Stomach (tissue), 9 donors: Measurements from ENCODE around the gene ANKRD22. TPM values are rescaled to one million over a fixed set of nuclear protein-coding genes. Genes with fewer than 3 reads are reported as not detected.

Source experiments
- DNase-seq, 2 donors: peaks; one replicate each; pipeline versions ENCODE4 v3.0.0 to v3.0.0-alpha.2; 2013 to 2019
- H3K27ac ChIP-seq, 5 donors: fragments of 200-600 bp in 4 of 5; sonication (generic) in 4 of 5; one replicate each; pipeline ENCODE4 v1.5.1; 2013 to 2019; ENCODE audit warnings: mild to moderate bottlenecking in 1 of 5, moderate library complexity in 1 of 5
- H3K27me3 ChIP-seq, 3 donors: fragments of 200-600 bp; sonication (generic); one replicate each; pipeline ENCODE4 v1.5.1; 2017 to 2019; ENCODE audit warnings: mixed run types in 1 of 3
- H3K36me3 ChIP-seq, 4 donors: fragments of 200-600 bp; sonication (generic); 1 replicate in 3 of 4; 2 replicates in 1 of 4; pipeline ENCODE4 v1.5.1; 2016 to 2019
- H3K4me1 ChIP-seq, 4 donors: fragments of 200-600 bp; sonication (generic); one replicate each; pipeline ENCODE4 v1.5.1; 2016 to 2019
- H3K4me3 ChIP-seq, 4 donors: fragments of 200-600 bp; sonication (generic) in 3 of 4; one replicate each; pipeline ENCODE4 v1.5.1; 2016 to 2019; ENCODE audit warnings: mild to moderate bottlenecking in 1 of 4
- H3K9me3 ChIP-seq, 4 donors: fragments of 200-600 bp; sonication (generic); one replicate each; pipeline ENCODE4 v1.5.1; 2016 to 2019
- CTCF ChIP-seq, 7 experiments: fragments of 450-650 bp in 4 of 7; fragments of 200-600 bp in 3 of 7; sonication (generic) in 3 of 7; IDR thresholded peaks; one replicate each; pipeline ENCODE4 v1.5.1; 2016 to 2019; ENCODE audit warnings: antibody characterized with exemption in 7 of 7, control low read depth in 2 of 7, mild to moderate bottlenecking in 1 of 7
- EP300 ChIP-seq: sonication (generic); formaldehyde crosslinking; IDR thresholded peaks from one replicate; pipeline ENCODE4 v1.6.1; 2017; ENCODE audit warnings: antibody characterized with exemption
- POLR2A ChIP-seq, 4 donors: fragments of 450-650 bp; IDR thresholded peaks; one replicate each; pipeline ENCODE4 v1.6.1; 2016; ENCODE audit warnings: antibody characterized with exemption in 4 of 4, control low read depth in 2 of 4, mild to moderate bottlenecking in 1 of 4, moderate library complexity in 1 of 4
- POLR2AphosphoS5 ChIP-seq, 3 donors: sonication (generic); formaldehyde crosslinking; IDR thresholded peaks; one replicate each; pipeline ENCODE4 v1.6.1; 2016; ENCODE audit warnings: antibody characterized with exemption in 3 of 3
- WGBS, 5 donors: extraction: QIAGEN DNeasy Blood & Tissue Kit in 3 of 5; methylation state at CpG; one replicate each; pipeline versions ENCODE4 v1.1.5 to v1.1.7; 2013 to 2018; 5-methylcytosine and 5-hydroxymethylcytosine counted together
- intact Hi-C: fragments of 100-400 bp; cut with DNase I; formaldehyde crosslinking; loops from one replicate; pipeline ENCODE4 v1.15.1; 2023; ENCODE audit warnings: low total_unique reads
- polyA plus RNA-seq, 3 donors: library from polyadenylated mRNA; stranded (reverse); fragments of 200-250 nt; gene quantifications; one replicate each; pipeline ENCODE4 v1.2.3, GENCODE V29; 2013
- total RNA-seq, 5 donors: library from RNA; depleted of rRNA; stranded (reverse); fragments of >200 nt; gene quantifications; one replicate each; pipeline versions ENCODE4 v1.1.0 to v1.2.3, GENCODE V29; 2014 to 2016
- donor health status: healthy with polysubstance abuse.
- donor health status: Bipolar disorder and iron deficiency.
- donor health status: healthy.

ANKRD22 gene
- total and polyA plus RNA-seq, 8 donors, result 6.4 to 63.9 (median 36.4) TPM

- H3K36me3 ChIP-seq, result peaks cover 0 to 5% (median 2%) of the 10 kb centered on the region in 4 donors
- intact Hi-C loops, result no loop called here
- peak in 1 of 2 donors; percentile 56 for DNase-seq
- H3K4me3 ChIP-seq, result no peak overlapping the region
- TF ChIP-seq POLR2A (IDR thresholded peaks at IDR 0.05) (no peak), POLR2AphosphoS5 (IDR thresholded peaks at IDR 0.05) (peak in 1 of 3 donors; percentile 36)
- peaks cover 4 to 67% (median 33%) of the 10 kb centered on the region in 4 donors for H3K4me1 ChIP-seq
- WGBS, 5 donors, result 22 to 38% (median 32%) methylated on average over 8 of the region's 8 CpGs
- H3K27me3 ChIP-seq, result no peaks in the 10 kb centered on the region
- H3K9me3 ChIP-seq, result no peaks in the 10 kb centered on the region
- H3K27ac ChIP-seq, result peak overlapping the region in 4 of 5 donors; percentile 60 to 77 (median 68)
These were observed 45.6 kb upstream of the ANKRD22 start for GRCh38 chr10:88896994-88897853.

DNA sequence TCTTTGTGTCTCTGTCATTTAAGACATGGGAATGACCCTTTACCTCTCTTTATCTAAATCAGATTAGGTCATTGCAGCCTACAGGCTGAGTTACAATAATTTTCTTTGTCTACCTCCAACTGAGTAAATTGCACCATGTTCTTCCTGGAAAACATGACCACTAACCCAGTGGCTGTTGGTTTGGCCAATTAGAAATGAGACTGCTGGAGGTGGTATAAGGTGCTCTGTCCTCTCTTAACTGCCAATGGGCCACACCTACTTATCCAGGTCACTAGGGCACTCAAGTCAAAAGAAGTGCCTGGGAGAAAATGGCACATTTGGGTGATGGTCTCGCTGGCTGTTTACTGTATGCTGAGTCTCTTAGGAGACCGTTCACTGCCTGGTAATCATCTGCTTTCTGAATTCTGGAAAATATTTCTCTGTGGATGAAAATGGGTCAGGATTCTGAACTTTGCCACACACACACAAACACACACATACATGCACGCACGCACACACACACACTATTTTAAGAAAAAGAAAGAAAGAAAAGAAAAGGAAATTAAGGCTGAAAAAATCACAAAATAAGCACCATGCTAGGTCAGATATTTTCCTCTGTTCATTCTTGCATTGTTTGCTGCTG is 44.8 kb upstream of the ANKRD22 start:
- TF ChIP-seq POLR2AphosphoS5 (IDR thresholded peaks at IDR 0.05), result peak in 1 of 3 donors; percentile 7
- no peak for TF ChIP-seq EP300
- TF ChIP-seq POLR2A (IDR thresholded peaks at IDR 0.05), result no peak
- no peak for TF ChIP-seq CTCF (IDR thresholded peaks at IDR 0.05)
- Histone ChIP-seq H3K36me3 (no peaks in the 10 kb centered on the region), H3K9me3 (no peaks in the 10 kb centered on the region), H3K4me3 (no peak overlapping the region), H3K27ac (peak overlapping the region; percentile 21 to 77 (median 62)), H3K4me1 (peaks cover 4 to 66% (median 33%) of the 10 kb centered on the region in 4 donors), H3K27me3 (no peaks in the 10 kb centered on the region)
- DNase-seq, result peak in 1 of 2 donors; percentile 73
- intact Hi-C loops, result no loop called here
- WGBS, 5 donors, result 60 to 81% (median 73%) methylated on average over 4 of the region's 4 CpGs

- Histone ChIP-seq H3K4me1 (peaks cover 4 to 60% (median 27%) of the 10 kb centered on the region in 4 donors), H3K36me3 (no peaks in the 10 kb centered on the region), H3K27ac (peak overlapping the region in 2 of 5 donors; percentile 3 to 14), H3K27me3 (no peaks in the 10 kb centered on the region), H3K4me3 (no peak overlapping the region), H3K9me3 (no peaks in the 10 kb centered on the region)
- intact Hi-C loops, result no loop called here
- no peak for DNase-seq
- WGBS, 5 donors, result 43 to 57% (median 49%) methylated on average over 1 of the region's 1 CpG
- TF ChIP-seq CTCF (IDR thresholded peaks at IDR 0.05) (no peak), POLR2AphosphoS5 (IDR thresholded peaks at IDR 0.05) (no peak), EP300 (no peak), POLR2A (IDR thresholded peaks at IDR 0.05) (no peak)
These were observed 43.6 kb upstream of the ANKRD22 start for GRCh38 chr10:88895250-88895649.

DNA sequence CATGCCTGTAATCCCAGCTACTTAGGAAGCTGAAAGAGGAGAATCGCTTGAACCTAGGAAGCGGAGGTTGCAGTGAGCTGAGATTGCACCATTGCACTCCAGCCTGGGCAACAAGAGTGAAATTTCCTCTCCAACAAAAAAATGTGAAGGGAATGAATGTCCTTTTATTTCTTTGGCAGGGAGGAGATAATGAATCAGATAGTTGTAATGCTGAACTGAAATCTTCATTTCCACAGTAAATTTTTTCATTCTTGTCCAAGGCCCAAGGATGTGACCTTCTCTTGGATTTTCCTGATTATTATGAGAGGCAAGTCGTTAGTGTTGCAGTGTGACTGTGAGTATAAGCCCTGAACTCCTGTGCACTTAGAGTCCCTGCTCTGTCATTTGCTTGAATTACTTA is 42.0 kb upstream of the ANKRD22 start:
- Histone ChIP-seq H3K27me3 (no peaks in the 10 kb centered on the region), H3K27ac (peak overlapping the region in 3 of 5 donors; percentile 5 to 43 (median 29)), H3K4me1 (peaks cover 4 to 76% (median 28%) of the 10 kb centered on the region in 4 donors), H3K36me3 (no peaks in the 10 kb centered on the region), H3K9me3 (no peaks in the 10 kb centered on the region), H3K4me3 (no peak overlapping the region)
- TF ChIP-seq POLR2A (IDR thresholded peaks at IDR 0.05) (no peak), POLR2AphosphoS5 (IDR thresholded peaks at IDR 0.05) (no peak), CTCF (IDR thresholded peaks at IDR 0.05) (no peak), EP300 (no peak)
- 60 to 66% (median 61%) methylated on average over 3 of the region's 3 CpGs for WGBS, 5 donors
- no peak for DNase-seq
- intact Hi-C loops, result no loop called here
